ENCODE results near the gene CFAP100. TPM values are rescaled to one million over a fixed set of nuclear protein-coding genes. Genes with fewer than 3 reads are reported as not detected.
A peak's percentile ranks its signal among the peaks of the same experiment; 100 is the strongest.

CFAP100 gene
- polyA plus RNA-seq, 3 donors, result not detected

DNA sequence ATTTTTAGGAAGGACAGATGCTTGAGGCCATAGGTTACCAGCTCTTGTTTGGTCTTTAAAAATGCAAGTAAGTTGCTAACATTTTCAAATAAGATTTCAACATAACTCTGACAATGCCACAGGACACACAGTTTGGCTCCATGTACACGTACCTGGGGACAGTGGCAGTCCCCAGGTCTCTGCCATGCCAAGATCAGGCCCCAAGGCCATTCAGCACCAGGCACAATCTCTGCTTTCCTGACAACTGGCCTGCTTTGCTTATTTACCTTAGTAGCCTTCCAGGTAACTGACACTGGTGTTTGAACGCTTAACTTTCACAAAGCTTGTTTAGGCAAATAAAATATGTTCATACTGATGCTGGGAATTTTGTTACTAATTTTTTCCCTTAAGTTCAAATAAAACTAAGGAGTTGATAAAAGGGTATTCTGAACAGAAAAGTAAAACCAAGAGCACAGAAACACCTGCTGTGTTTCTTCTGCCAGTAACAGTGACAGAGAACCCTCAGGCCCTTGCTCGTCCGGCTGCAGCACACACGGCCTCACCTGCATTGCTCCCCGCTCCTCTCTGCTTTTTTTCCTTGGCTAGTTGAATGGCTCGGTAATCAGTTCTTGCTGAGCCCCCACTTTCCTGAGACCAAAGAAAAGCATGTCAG, 64.5 kb downstream of the CFAP100 start:
- intact Hi-C loops (cut with micrococcal nuclease), result no loop called here
- no peak overlapping the region for H2AFZ ChIP-seq (ENCODE audit: insufficient read depth, low read depth, low read length, poor library complexity, severe bottlenecking)
- H3K27me3 ChIP-seq (ENCODE audit: control insufficient read depth in 2 of 2, insufficient read depth in 2 of 2, low read length in 2 of 2), result no peaks in the 10 kb centered on the region
- no peak overlapping the region for H3K4me3 ChIP-seq (replicated peaks in 1 of 3; ENCODE audit: low read depth in 2 of 3, low read length in 3 of 3)
- Mint-ChIP-seq H3K4me3 (no peak overlapping the region), H3K9me3 (no peaks in the 10 kb centered on the region), H3K36me3 (peaks cover 84 to 97% of the 10 kb centered on the region in 2 donors), H3K27me3 (ENCODE audit: low read depth in 3 of 3) (no peaks in the 10 kb centered on the region), H3K4me1 (peaks cover 1% of the 10 kb centered on the region), H3K27ac (peak overlapping the region in 2 of 7 donors; percentile 10 to 64)
- peaks cover 2 to 3% of the 10 kb centered on the region in 2 donors for H3K4me1 ChIP-seq (ENCODE audit: control insufficient read depth in 1 of 2, insufficient read depth in 2 of 2, low read length in 2 of 2)
- H3K79me2 ChIP-seq (ENCODE audit: insufficient read depth, low read length), result peaks cover 94% of the 10 kb centered on the region
- no peaks in the 10 kb centered on the region for H3K9me3 ChIP-seq (replicated peaks in 1 of 2; ENCODE audit: control insufficient read depth in 1 of 2, insufficient read depth in 1 of 2, low read length in 2 of 2)
- peaks cover 87 to 100% of the 10 kb centered on the region in 2 donors for H3K36me3 ChIP-seq (replicated peaks in 1 of 2; ENCODE audit: control insufficient read depth in 1 of 2, insufficient read depth in 2 of 2, low read length in 2 of 2)
- H4K20me1 ChIP-seq (ENCODE audit: insufficient read depth, low read length), result peaks cover 100% of the 10 kb centered on the region
- peak overlapping the region in 1 of 2 donors; percentile 28 for H3K27ac ChIP-seq (ENCODE audit: low read depth in 1 of 2, low read length in 2 of 2)
- no peak for DNase-seq
- TF ChIP-seq, protein P1, sequence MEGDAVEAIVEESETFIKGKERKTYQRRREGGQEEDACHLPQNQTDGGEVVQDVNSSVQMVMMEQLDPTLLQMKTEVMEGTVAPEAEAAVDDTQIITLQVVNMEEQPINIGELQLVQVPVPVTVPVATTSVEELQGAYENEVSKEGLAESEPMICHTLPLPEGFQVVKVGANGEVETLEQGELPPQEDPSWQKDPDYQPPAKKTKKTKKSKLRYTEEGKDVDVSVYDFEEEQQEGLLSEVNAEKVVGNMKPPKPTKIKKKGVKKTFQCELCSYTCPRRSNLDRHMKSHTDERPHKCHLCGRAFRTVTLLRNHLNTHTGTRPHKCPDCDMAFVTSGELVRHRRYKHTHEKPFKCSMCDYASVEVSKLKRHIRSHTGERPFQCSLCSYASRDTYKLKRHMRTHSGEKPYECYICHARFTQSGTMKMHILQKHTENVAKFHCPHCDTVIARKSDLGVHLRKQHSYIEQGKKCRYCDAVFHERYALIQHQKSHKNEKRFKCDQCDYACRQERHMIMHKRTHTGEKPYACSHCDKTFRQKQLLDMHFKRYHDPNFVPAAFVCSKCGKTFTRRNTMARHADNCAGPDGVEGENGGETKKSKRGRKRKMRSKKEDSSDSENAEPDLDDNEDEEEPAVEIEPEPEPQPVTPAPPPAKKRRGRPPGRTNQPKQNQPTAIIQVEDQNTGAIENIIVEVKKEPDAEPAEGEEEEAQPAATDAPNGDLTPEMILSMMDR (IDR thresholded peaks at IDR 0.05), result no peak
- H3K4me2 ChIP-seq (replicated peaks; ENCODE audit: extremely low read depth, low read length, poor library complexity, severe bottlenecking), result no peak overlapping the region
- WGBS (ENCODE audit: insufficient coverage), result 95% methylated on average over 6 of the region's 7 CpGs
- H3K9ac ChIP-seq (ENCODE audit: insufficient read depth, low read length, poor library complexity, severe bottlenecking), result no peak overlapping the region

DNA sequence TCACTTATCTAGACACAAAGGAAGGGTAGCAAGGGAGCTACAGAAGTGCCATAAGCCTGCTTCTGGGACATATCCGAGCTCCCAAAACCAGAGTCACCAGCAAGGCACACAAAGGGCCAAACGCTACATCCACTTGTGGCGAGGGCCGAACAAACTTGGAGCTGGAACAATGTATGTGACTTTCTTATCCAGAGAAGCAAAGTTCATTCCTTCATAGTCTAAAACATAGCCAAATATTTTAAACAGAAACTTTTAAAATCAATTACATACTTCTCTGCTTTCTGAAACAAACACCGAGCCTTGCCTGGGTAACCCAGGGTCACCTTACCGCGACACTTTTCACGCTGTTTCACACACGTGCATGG, 65.0 kb downstream of the CFAP100 start:
- H3K27me3 ChIP-seq (ENCODE audit: control insufficient read depth in 2 of 2, insufficient read depth in 2 of 2, low read length in 2 of 2), result no peaks in the 10 kb centered on the region
- peaks cover 100% of the 10 kb centered on the region for H4K20me1 ChIP-seq (ENCODE audit: insufficient read depth, low read length)
- no peak overlapping the region for H2AFZ ChIP-seq (ENCODE audit: insufficient read depth, low read depth, low read length, poor library complexity, severe bottlenecking)
- Mint-ChIP-seq H3K27me3 (ENCODE audit: low read depth in 3 of 3) (no peaks in the 10 kb centered on the region), H3K9me3 (no peaks in the 10 kb centered on the region), H3K4me3 (no peak overlapping the region), H3K4me1 (peaks cover 6% of the 10 kb centered on the region), H3K36me3 (peaks cover 84 to 97% of the 10 kb centered on the region in 2 donors), H3K27ac (no peak overlapping the region)
- no peak overlapping the region for H3K9ac ChIP-seq (ENCODE audit: insufficient read depth, low read length, poor library complexity, severe bottlenecking)
- peaks cover 5 to 8% of the 10 kb centered on the region in 2 donors for H3K4me1 ChIP-seq (ENCODE audit: control insufficient read depth in 1 of 2, insufficient read depth in 2 of 2, low read length in 2 of 2)
- intact Hi-C loops (cut with micrococcal nuclease), result loop anchor here in 1 of 2 donors (10.0 kb wide), 1 partner anchor 105 kb away; the partner anchor contains the start of gene KLF15
- H3K4me2 ChIP-seq (replicated peaks; ENCODE audit: extremely low read depth, low read length, poor library complexity, severe bottlenecking), result no peak overlapping the region
- H3K79me2 ChIP-seq (ENCODE audit: insufficient read depth, low read length), result peaks cover 94% of the 10 kb centered on the region
- DNase-seq, result no peak
- no peaks in the 10 kb centered on the region for H3K9me3 ChIP-seq (replicated peaks in 1 of 2; ENCODE audit: control insufficient read depth in 1 of 2, insufficient read depth in 1 of 2, low read length in 2 of 2)
- 94% methylated on average over 6 of the region's 9 CpGs for WGBS (ENCODE audit: insufficient coverage)
- H3K27ac ChIP-seq (ENCODE audit: low read depth in 1 of 2, low read length in 2 of 2), result peak overlapping the region in 1 of 2 donors; percentile 28
- no peak overlapping the region for H3K4me3 ChIP-seq (replicated peaks in 1 of 3; ENCODE audit: low read depth in 2 of 3, low read length in 3 of 3)
- H3K36me3 ChIP-seq (replicated peaks in 1 of 2; ENCODE audit: control insufficient read depth in 1 of 2, insufficient read depth in 2 of 2, low read length in 2 of 2), result peaks cover 88 to 100% of the 10 kb centered on the region in 2 donors
- TF ChIP-seq, protein P1 (IDR thresholded peaks at IDR 0.05), result no peak

All from CD14-positive monocyte (primary cell).